Measurements from ENCODE around the gene LAMB1. TPM values are rescaled to one million over a fixed set of nuclear protein-coding genes. Genes with fewer than 3 reads are reported as not detected.
"Not testable (repeated sequence)": the region's sequence is repeated elsewhere in the genome, so short reads cannot be mapped to it uniquely, and the experiment has no call there.

LAMB1 gene
- total RNA-seq, 1 experiment from 2014 or later, result 101 TPM

DNA sequence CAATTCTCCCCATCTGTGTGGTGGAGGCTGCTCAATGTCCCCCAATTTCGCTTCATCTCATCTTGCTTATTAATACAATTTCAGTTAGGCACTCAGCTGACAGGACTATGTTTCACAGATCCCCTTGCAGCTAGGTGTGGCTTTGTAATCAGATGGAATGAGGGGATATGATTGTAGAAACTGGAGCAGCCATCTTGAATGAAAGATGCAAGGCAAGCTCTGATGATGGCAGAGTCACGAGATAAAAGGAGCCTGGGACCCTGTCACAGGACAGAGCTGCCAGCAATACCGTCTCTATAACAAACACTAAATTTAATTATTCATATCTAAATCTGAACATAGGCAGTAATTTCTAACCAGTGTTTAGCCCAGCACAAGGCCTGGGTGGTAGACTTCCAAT is 113.0 kb downstream of the LAMB1 start:
- Histone ChIP-seq H4K20me1 (ENCODE audit: low read length) (no peaks in the 10 kb centered on the region), H3K4me1 (ENCODE audit: insufficient read depth, low read length) (peaks cover 31% of the 10 kb centered on the region), H3K79me2 (ENCODE audit: low read length) (peaks cover 38% of the 10 kb centered on the region), H3F3A (ENCODE audit: low read length, unreplicated experiment) (no peaks in the 10 kb centered on the region), H3K27me3 (ENCODE audit: low read length) (no peaks in the 10 kb centered on the region), H3K4me3 (ENCODE audit: low read length) (no peak overlapping the region), H3K9me2 (replicated peaks; ENCODE audit: low read length) (no peaks in the 10 kb centered on the region), H3K9me3 (ENCODE audit: low read length) (no peaks in the 10 kb centered on the region), H2AFZ (ENCODE audit: low read length) (peak overlapping the region; percentile 96; the same call in 1 of the 2 replicates), H3K9ac (ENCODE audit: low read length) (no peak overlapping the region), H3K36me3 (ENCODE audit: low read depth, low read length) (peaks cover 6% of the 10 kb centered on the region; the same call in 1 of the 2 replicates), H3K4me2 (ENCODE audit: low read length) (peak overlapping the region; percentile 81), H3K27ac (ENCODE audit: low read length) (no peak overlapping the region)
- BruUV-seq (replicated peaks), result no TSS peak
- ChIA-PET CTCF (no interaction called here), POLR2A (ENCODE audit: unreplicated experiment) (no interaction called here)
- ATAC-seq (no peak), DNase-seq (no peak)
- TF ChIP-seq EZH2phosphoT487 (IDR thresholded peaks at IDR 0.05; ENCODE audit: borderline replicate concordance, low read length) (no peak), CTCF (conservative IDR thresholded peaks at IDR 0.05; ENCODE audit: low read depth, low read length) (no peak), EZH2 (IDR thresholded peaks at IDR 0.05; ENCODE audit: low read length, unreplicated experiment) (no peak)
- intact Hi-C loops (cut with micrococcal nuclease), result loop anchor here (5.0 to 10.0 kb wide), 3 partner anchors 112 to 205 kb away; partner anchors contain the start of gene LAMB1

- ATAC-seq; H3K9me2 ChIP-seq (replicated peaks; ENCODE audit: low read length); H3K36me3 ChIP-seq (ENCODE audit: low read depth, low read length); H3K27ac ChIP-seq (ENCODE audit: low read length); H4K20me1 ChIP-seq (ENCODE audit: low read length); CTCF ChIA-PET; BruUV-seq (replicated peaks); H2AFZ ChIP-seq (ENCODE audit: low read length); DNase-seq; H3K4me3 ChIP-seq (ENCODE audit: low read length); intact Hi-C loops (cut with micrococcal nuclease); POLR2A ChIA-PET (ENCODE audit: unreplicated experiment); H3K27me3 ChIP-seq (ENCODE audit: low read length); H3K9ac ChIP-seq (ENCODE audit: low read length); H3K9me3 ChIP-seq (ENCODE audit: low read length); H3K4me2 ChIP-seq (ENCODE audit: low read length); H3F3A ChIP-seq (ENCODE audit: low read length, unreplicated experiment): not testable (repeated sequence)
- Histone ChIP-seq H3K4me1 (ENCODE audit: insufficient read depth, low read length) (peaks cover 15% of the 10 kb centered on the region), H3K79me2 (ENCODE audit: low read length) (peaks cover 16% of the 10 kb centered on the region)
These were observed 115.1 kb downstream of the LAMB1 start for GRCh38 chr7:107887827-107888226.

DNA sequence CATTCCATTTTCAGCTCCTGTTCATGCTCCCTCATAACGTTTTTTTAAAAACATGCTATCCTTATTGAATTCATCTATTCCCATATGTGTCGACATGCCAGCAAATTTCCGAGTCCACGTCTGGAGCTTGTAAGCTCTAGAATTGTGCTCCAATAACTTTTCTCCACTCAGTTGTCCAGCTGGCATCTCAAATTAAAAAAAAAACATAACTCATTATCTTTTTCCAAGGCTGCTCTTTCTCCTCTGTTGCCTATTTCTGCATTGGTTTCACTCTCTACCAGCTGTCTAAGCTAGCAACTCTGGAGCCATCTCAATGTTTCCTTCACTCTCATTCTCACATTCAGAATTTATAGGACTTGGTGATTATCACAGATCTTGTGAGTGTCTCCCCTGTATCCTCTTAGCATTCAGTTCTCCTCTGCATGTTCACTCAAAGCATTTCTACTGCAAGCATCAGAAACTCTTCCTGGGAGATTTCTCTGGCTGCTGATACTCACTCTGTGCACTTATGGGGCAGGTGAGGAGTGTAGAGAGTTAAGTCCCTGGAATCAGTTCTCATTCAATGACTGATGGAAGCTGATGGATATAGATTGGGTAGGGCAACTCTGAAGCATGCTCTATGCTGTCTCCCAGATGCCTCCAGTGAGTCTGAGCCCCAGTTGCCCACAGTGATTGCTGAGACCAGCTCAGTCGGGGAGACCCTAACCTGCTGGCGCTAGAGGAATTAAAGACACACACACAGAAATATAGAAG is 118.7 kb downstream of the LAMB1 start:
- H3K4me1 ChIP-seq (ENCODE audit: insufficient read depth, low read length), result no peaks in the 10 kb centered on the region
- DNase-seq (no peak), ATAC-seq (no peak)
- H3K4me3 ChIP-seq (ENCODE audit: low read length), result no peak overlapping the region
- no peaks in the 10 kb centered on the region for H3F3A ChIP-seq (ENCODE audit: low read length, unreplicated experiment)
- ChIA-PET CTCF (interaction anchor here (0.6 kb wide), 1 partner anchor 158 kb away, joined by 5 read pairs; no protein-coding TSS in a partner anchor), POLR2A (ENCODE audit: unreplicated experiment) (no interaction called here)
- H3K36me3 ChIP-seq (ENCODE audit: low read depth, low read length), result no peaks in the 10 kb centered on the region
- H3K9ac ChIP-seq (ENCODE audit: low read length), result no peak overlapping the region
- no peak overlapping the region for H2AFZ ChIP-seq (ENCODE audit: low read length)
- no peak overlapping the region for H3K27ac ChIP-seq (ENCODE audit: low read length)
- no peak overlapping the region for H3K4me2 ChIP-seq (ENCODE audit: low read length)
- H4K20me1 ChIP-seq (ENCODE audit: low read length), result no peaks in the 10 kb centered on the region
- no peaks in the 10 kb centered on the region for H3K9me2 ChIP-seq (replicated peaks; ENCODE audit: low read length)
- H3K79me2 ChIP-seq (ENCODE audit: low read length), result no peaks in the 10 kb centered on the region
- no peaks in the 10 kb centered on the region for H3K27me3 ChIP-seq (ENCODE audit: low read length)
- BruUV-seq (replicated peaks), result no TSS peak
- no peaks in the 10 kb centered on the region for H3K9me3 ChIP-seq (ENCODE audit: low read length)
- no peak for TF ChIP-seq EZH2 (IDR thresholded peaks at IDR 0.05; ENCODE audit: low read length, unreplicated experiment)
- TF ChIP-seq EZH2phosphoT487 (IDR thresholded peaks at IDR 0.05; ENCODE audit: borderline replicate concordance, low read length), result no peak
- no peak for TF ChIP-seq CTCF (conservative IDR thresholded peaks at IDR 0.05; ENCODE audit: low read depth, low read length)
- intact Hi-C loops (cut with micrococcal nuclease), result no loop called here
